GM20000 (cell line): ENCODE data around the gene CNST.
"Not testable (repeated sequence)": the region's sequence is repeated elsewhere in the genome, so short reads cannot be mapped to it uniquely, and the experiment has no call there.

Experiments
- DNase-seq: peaks from one replicate; pipeline ENCODE4 v3.0.0; 2012; ENCODE audit warnings: low spot score
- CTCF ChIP-seq: IDR thresholded peaks from 2 replicates; pipeline ENCODE4 v1.5.1; 2012; ENCODE audit warnings: mild to moderate bottlenecking, control low read depth; ENCODE audit errors: extremely low read depth, missing control alignments

The CNST gene

GRCh38 chr1:246711548-246712003, 145.3 kb downstream of the CNST start:
- TF ChIP-seq CTCF = no peak
- no peak for DNase-seq

- DNase-seq = not testable (repeated sequence)
These were observed 146.2 kb downstream of the CNST start for GRCh38 chr1:246712428-246712827.
